Activated gamma-delta T cell (primary cell): Measurements from ENCODE around the gene SMIM28.
"Not testable (repeated sequence)": the region's sequence is repeated elsewhere in the genome, so short reads cannot be mapped to it uniquely, and the experiment has no call there.

Experiments used
- DNase-seq: peaks from one replicate; lab custom pipeline; 2025; lab: John Stamatoyannopoulos, UW

Gene SMIM28

DNA sequence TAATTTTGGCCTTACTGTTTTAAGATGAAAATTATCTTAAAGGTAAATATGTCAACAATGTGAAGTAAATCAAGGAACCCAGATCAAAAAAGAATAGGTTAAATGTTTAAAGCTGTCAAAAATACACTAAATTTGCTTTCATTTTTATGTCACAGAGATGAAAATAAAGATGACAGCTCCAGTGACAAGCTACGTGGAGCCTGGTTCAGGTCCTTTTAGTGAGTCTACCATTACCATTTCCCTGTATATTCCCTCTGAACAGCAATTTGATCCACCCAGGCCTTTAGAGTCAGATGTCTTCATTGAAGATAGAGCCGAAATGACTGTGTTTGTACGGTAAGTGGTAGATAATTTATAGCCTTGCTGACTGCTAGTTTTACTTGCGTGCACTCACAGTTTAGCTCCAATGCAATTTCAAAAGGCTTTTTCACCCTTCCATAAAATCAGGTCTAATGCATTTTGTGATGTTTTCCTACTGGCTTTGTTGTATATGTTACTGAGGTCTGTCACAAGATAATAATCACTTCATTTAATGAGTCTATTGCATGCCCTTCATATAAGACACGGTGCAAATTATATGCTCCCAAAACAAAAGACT is 28.2 kb downstream of the SMIM28 start:
- no peak for DNase-seq

DNA sequence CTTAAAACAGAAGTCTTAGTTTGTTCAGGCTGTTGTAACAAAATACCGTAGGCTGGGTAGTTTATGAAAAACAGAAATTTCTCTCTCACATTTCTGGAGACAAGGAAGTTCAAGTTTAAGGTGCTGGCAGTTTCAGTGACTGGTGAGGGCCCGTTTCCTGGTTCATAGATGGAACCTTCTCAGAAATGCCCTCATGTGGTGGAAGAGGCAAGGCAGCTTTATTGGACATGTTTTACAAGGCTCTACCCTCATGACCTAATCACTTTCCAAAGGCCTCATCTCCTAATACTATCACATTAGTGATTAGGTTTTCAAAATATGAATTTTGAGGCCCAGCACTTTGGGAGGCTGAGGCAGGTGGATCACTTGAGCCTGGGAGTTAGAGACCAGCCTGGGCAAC is 28.7 kb downstream of the SMIM28 start:
- DNase-seq = no peak

- DNase-seq = no peak
Measured at GRCh38 chr6:138410048-138410735, 32.5 kb downstream of the SMIM28 start.

- DNase-seq = no peak
Measured at GRCh38 chr6:138410972-138411880, 33.5 kb downstream of the SMIM28 start.

DNA sequence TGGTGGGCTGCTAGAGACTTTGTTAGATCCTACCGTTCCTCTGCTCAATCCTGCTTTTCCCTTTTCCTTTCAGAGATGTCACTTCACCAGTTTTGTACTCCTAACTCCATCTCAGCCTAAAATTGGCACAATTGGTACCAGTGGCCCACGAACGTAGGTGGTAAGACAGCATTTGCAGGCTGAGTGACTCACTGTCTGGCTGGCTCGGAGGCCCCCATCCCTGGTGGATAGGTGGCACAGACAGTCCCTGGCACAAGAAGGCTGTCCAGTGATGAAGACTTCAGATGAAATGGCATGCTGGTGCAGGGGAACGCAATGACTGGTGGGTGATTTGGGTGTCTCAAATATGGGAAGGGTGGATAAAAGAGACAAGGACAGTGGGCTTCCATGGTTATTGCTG is 37.4 kb downstream of the SMIM28 start:
- DNase-seq = no peak

GRCh38 chr6:138416206-138416605 is 38.5 kb downstream of the SMIM28 start:
- no peak for DNase-seq

- no peak for DNase-seq
Measured at GRCh38 chr6:138417493-138418117, 39.9 kb downstream of the SMIM28 start.

DNA sequence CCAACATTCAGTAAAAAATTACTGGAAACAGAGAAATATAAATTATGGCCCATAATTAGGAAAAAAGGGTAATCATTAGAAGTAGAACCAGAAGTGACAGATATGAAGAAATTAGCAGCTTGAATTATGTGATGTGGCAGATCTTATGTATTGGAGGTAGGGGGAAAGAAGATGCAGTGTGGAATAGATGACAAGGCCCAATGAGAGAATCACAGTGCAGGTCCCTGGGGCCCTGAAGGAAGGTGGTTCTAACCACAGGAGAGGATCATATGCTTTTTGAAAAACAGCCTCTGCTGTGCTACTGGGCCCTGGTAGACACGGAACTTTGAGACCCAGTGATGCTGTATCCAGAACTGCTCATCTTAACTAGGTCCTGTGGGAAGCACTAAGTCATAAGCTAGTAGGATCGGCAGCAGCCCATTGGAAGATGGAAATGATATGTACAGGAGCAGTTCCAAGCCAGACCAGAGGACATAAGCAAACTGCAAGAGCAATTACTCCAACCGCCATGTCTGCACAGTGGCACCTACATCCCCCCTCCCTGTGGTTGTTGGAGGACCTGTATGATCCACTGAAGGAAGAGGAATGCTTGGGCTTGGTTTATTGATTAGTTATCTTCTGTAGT is 40.5 kb downstream of the SMIM28 start:
- no peak for DNase-seq

DNA sequence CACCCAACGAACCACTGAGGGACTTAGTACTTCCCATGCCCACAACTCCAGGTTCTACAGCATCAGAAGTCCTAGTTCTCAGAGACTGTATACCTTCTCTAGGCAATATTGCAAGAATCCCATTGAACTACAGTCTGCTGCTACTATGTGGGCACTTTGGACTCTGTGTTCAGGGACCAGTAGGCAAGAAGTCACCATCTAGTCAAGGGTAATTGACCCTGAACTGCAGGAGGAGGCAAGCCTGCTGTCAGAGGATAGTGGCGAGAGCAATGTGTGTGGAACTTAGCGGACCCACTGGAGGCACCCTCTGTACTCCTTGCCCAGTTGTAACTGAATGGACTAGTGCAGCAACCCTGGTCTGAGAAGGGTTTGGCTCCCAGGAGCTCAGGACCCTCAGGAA is 42.1 kb downstream of the SMIM28 start:
- no peak for DNase-seq

GRCh38 chr6:138420356-138420755 is 42.7 kb downstream of the SMIM28 start:
- no peak for DNase-seq

DNA sequence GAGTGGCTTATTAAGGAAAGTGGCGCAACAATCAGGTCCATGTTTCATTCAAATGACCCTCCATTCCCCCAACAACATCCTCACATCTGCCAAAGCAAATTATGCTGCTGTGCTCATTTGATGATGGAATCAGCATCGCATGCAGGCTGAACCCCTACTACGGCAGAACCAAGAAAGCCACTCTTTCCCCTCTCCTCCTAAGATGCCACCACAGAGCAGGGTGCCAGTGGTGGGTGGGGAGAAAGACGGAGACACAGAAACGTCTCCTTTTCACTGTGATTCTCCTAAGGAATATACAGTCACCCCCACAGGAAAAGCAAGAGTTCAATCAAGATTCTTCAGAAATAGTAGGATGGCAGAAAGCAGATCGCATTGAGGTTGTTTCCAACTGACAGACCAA is 43.4 kb downstream of the SMIM28 start:
- DNase-seq = no peak

DNA sequence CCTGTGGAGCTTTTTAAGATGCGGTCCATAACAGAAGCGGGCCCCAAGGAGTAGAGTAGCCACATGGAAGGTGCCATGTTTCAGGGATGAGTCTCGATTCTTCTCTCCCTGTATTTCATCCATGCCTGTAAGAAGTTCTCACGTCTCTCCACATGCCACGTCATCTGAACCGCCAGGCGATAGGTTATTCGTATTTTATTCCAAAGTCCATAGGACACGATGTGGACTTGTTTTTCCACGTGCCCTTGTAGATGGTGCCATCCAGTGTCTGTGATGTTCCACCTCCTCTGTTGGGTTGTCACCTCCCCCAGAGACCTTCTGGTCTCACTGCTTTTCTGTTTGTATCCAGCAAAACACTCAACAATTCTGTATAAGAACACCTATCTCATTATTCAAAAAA is 43.9 kb downstream of the SMIM28 start:
- no peak for DNase-seq

DNA sequence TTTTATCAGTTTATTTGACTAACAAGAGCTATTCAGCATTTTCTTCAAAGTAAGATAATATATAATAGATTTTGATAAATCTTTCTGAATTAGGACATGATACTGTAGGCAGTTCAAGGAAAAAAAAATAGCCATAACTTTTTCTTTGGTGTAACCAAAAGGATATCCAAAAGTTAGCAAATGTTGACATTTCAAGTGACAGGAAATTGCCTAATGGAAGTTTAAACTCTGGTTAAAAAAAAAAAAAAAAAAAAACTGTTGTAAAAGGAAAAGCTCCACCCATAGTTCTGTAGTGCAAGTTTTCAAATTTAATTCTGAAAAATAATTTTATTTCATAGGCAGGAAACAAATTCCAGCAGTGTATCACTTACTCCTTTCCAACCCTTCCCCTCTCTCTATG is 45.2 kb downstream of the SMIM28 start:
- no peak for DNase-seq

DNA sequence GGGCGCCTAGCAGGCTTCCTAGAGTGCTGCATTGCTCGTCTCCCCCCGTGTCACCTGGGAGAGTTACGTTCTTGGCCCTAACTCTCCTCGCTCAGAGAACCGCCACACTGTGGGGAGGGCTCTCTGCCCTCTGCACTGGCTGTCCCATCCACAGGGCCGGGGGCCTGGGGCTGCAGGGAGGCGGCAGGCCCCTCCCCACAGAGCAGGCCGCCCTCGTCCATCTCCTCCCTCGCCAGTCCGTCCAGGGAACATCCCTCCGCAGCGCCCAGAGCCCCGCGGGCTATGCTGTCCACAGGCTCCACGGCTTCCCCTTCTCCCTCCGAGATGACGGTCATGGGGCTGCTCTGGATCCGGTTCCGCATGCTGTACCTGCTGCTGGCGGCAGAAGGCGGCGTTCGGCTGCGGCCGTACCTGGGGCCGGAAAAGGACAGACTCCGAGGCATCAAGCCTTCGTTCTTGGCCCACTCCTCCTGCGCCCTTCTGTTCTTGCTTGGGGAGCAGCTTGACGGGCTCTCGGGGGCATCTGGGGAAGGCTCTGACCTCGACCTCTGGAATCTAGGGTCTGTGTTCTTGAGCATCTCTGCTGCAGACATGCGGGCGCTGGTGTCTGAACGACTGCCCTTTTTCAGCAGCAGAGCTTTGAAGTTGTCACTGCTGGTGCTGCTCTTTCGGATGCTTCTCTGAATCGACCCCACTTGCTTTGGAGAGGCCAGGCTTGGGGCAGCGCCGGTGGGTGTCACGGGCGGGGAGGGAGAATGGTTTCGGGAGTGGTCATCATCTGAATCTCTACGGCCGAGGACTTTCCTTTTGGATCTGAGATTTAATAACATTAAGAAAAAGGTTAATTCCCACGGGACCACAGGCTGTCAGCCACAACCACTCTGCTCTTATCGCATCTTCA is 46.5 kb downstream of the SMIM28 start:
- no peak for DNase-seq

GRCh38 chr6:138425256-138425655 is 47.6 kb downstream of the SMIM28 start:
- DNase-seq = not testable (repeated sequence)

GRCh38 chr6:138426500-138427123 is 48.9 kb downstream of the SMIM28 start:
- no peak for DNase-seq

DNA sequence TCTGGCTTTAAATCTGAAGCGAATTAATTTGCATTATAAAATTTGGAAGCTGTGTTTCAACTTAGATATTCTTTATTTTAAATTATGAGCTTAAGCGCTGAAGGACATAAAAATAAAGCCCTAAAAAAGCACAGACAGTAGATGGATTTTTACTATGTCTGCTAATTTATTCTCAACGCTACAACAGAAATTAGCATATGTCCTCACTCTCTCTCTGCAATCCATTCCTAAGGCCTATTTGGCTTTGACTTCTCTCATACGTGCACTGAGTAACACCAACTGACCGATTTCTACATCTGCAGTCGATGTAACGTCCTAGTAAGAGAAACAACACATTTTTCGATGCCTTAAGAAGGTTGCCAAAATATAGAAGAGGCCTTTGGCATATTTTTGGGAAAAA is 50.0 kb downstream of the SMIM28 start:
- no peak for DNase-seq

DNA sequence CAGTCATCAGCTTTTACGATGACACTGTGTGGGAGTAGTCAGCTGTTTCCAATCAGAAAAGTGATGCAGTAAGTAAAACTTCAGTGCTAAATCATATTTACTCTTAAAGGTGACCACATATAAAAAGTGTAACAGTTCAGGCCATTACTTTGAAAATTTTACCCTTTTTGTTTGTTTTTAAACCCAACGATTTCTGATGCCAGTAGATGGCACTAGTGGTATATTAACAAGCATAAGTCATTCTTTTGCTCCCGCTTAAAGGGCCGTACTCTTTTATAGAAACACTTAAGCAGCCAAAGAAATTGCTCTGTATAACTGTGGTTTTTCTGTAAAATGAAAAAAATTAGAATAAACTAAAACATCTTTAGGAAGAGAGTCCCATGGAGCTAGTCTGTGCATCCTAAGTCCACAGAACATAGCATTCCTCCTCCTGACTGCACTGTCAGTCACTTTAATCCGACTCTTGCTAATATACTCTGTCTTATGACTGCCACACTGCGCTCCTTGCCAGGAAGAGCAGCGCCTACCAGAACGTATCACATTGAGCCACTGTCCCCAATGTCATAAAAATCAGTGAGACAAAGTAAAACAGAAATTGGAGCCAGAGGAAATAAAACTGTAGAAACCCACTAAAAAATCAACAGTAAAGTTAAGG is 51.4 kb downstream of the SMIM28 start:
- DNase-seq = no peak

- no peak for DNase-seq
Measured at GRCh38 chr6:138429761-138430160, 52.1 kb downstream of the SMIM28 start.
